ENCODE data around the gene CCDC27.

The CCDC27 gene

DNA sequence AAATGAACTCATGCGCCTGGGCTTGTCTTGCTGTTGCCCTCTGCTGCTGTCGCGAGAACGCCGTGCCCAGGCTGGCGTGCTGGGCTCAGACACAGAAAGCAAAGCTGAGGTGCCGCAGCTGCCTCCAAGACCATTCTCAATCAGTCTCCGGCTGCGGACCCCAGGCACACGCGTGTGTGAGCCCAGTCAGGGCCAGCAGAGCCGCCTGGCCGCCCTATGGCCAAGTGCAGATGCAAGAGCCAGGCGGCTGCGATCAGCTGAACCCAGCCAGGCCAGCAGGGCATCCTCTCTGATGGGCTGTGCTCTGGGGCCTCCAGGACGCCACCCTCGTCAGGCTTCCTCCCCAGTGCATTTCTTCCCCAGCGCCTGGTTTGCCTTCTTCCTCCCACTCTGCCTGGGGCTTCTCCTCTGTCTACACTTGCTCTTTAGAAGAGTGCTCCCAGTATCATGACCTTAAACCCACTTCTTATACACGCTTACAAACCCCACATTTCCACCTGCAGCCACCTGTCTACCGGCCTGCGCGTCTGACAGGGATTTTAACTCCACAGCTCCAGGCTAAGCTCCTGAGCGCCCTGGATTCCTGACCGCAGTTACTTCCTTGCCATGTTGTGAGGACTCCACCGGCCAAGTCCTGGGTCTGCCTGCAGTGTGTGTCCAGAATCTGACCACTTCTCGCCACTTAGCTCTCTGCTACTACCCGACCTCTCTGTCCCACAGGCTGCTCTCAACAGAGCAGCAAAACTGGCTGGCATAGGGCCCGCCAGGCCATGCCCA, 65.8 kb downstream of the CCDC27 start:
- no peak for DNase-seq (ENCODE audit: low read depth in 2 of 2)

DNA sequence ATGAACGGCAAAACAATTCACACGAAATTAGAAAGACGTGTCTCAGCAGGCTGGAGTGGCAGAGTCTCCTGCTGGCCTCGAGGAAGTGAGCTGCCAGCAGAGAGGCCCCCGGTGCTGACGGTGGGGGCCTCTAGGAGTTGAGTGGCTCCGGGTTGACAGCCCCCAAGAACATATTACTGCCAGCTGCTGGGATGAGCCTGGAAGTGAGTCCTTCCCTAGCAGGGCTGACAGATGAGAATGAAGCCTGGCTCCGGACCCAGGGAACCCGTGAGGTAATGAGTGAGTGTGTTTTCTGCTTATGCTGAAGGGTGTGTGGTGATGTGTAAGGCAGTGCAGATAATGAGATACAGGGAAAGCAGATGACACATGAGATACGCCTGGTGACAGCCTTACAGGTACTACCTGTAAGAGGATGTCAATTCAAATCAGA, 67.5 kb downstream of the CCDC27 start:
- DNase-seq (ENCODE audit: low read depth in 2 of 2), result no peak

DNA sequence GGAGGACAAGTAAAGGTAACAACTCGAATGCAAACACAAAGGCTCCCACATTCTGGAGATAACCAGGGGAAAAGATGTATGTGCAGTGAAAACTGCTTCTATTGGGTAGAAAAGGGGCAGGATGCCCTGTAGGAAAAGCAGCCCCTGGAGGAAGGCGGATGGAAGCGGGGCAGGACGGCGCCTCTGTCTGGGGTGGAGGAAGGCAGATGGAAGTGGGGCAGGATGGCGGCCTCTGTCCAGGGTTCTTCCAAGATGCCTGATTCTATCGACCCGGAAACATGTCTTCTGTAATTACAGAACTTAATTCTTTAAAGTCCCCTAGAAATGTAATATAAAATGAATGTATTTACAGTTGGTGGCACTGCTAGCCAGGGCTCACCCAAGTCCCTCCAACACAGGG, 68.1 kb downstream of the CCDC27 start:
- no peak for DNase-seq (ENCODE audit: low read depth in 2 of 2)

DNA sequence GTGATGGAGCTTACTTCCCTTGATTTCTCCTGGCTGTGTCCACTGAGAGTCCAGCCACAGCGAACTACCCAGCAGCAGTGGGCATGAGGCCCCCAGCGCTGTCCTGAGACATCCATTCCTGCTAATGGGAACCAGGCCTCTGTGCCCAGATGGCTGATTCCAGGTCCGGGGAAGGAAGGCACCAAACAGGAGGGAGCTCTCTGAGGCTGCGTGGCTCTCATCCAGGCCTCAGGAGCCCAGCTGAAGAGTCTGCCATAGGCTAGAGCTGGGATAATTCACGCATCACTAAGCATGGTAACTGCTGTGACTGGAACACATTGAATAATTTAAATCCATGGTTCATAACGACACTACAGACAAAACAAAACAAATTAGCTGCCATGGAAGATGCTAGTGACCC, 68.8 kb downstream of the CCDC27 start:
- no peak for DNase-seq (ENCODE audit: low read depth in 2 of 2)

Data from stimulated activated CD4-positive, alpha-beta T cell treated with anti-CD3 and anti-CD28 coated beads, Interleukin-1b, Interleukin-23, amount 100 ng/mL, for 1 hour (primary cell).